Bronchial epithelial cell (primary cell): ENCODE results near the gene RNF114. TPM values are rescaled to one million over a fixed set of nuclear protein-coding genes. Genes with fewer than 3 reads are reported as not detected.
"Not testable (repeated sequence)": the region's sequence is repeated elsewhere in the genome, so short reads cannot be mapped to it uniquely, and the experiment has no call there.

Experiments used
- DNase-seq: peaks from one replicate; pipeline ENCODE4 v3.0.0-alpha.2; 2010; ENCODE audit warnings: low read depth
- FAIRE-seq: peaks from 2 replicates; lab custom pipeline; 2011; peaks lifted over from hg19 to GRCh38; lab: Jason Lieb, UNC
- H3K27me3 ChIP-seq: 2 replicates; pipeline ENCODE4 v1.5.1; 2011; ENCODE audit warnings: low read length; ENCODE audit not compliant: control insufficient read depth, insufficient read depth
- H3K36me3 ChIP-seq: 2 replicates; pipeline ENCODE4 v1.5.1; 2011; ENCODE audit warnings: low read length; ENCODE audit not compliant: control insufficient read depth, insufficient read depth
- H3K4me3 ChIP-seq: 2 replicates; pipeline ENCODE4 v1.5.1; 2011; ENCODE audit warnings: mild to moderate bottlenecking, low read depth, low read length, control low read depth
- CTCF ChIP-seq: IDR thresholded peaks from 2 replicates; pipeline ENCODE4 v1.5.1; 2011; ENCODE audit warnings: mild to moderate bottlenecking, moderate library complexity, low read length, control low read depth, inconsistent platforms; ENCODE audit not compliant: insufficient read depth, severe bottlenecking
- total RNA-seq: library from RNA; depleted of rRNA; stranded (reverse); fragments of >200 nt; gene quantifications from 2 replicates; pipeline ENCODE4 v1.2.1, GENCODE V29; 2014

RNF114 gene
- total RNA-seq, 1 donor from 2014 or later = 67.1 TPM

GRCh38 chr20:49993301-49993751 lies 57.1 kb downstream of the RNF114 start:
- TF ChIP-seq CTCF = no peak
- FAIRE-seq = no peak
- Histone ChIP-seq H3K27me3 (no peaks in the 10 kb centered on the region), H3K36me3 (no peaks in the 10 kb centered on the region), H3K4me3 (no peak overlapping the region)
- no peak for DNase-seq

GRCh38 chr20:49995586-49995985 lies 59.4 kb downstream of the RNF114 start:
- TF ChIP-seq CTCF = no peak
- FAIRE-seq (no peak), DNase-seq (no peak)
- H3K4me3 ChIP-seq = no peak overlapping the region
- H3K36me3 ChIP-seq = no peaks in the 10 kb centered on the region
- no peaks in the 10 kb centered on the region for H3K27me3 ChIP-seq

GRCh38 chr20:49998478-49999188 lies 62.4 kb downstream of the RNF114 start:
- H3K27me3 ChIP-seq, DNase-seq, FAIRE-seq, H3K36me3 ChIP-seq, H3K4me3 ChIP-seq: not testable (repeated sequence)

- no peak for DNase-seq
- no peak overlapping the region for H3K4me3 ChIP-seq
- H3K36me3 ChIP-seq = no peaks in the 10 kb centered on the region
- FAIRE-seq = no peak
- no peaks in the 10 kb centered on the region for H3K27me3 ChIP-seq
- TF ChIP-seq CTCF = no peak
Observed at GRCh38 chr20:49999329-49999728, 63.1 kb downstream of the RNF114 start.

- not testable (repeated sequence) for FAIRE-seq, H3K4me3 ChIP-seq
Observed at GRCh38 chr20:50000548-50001222, 64.5 kb downstream of the RNF114 start.

GRCh38 chr20:50001784-50002311 lies 65.7 kb downstream of the RNF114 start:
- Histone ChIP-seq H3K36me3 (no peaks in the 10 kb centered on the region), H3K27me3 (no peaks in the 10 kb centered on the region), H3K4me3 (no peak overlapping the region)
- TF ChIP-seq CTCF = no peak
- no peak for FAIRE-seq
- DNase-seq = no peak

More at GRCh38 chr20:50000548-50001222, 64.5 kb downstream of the RNF114 start:
- H3K36me3 ChIP-seq, H3K27me3 ChIP-seq: not testable (repeated sequence)
- DNase-seq = peak; percentile 19
